Hepatocyte (in vitro differentiated cells): ENCODE results near the gene ZNF48.

Experiments used
- EZH2 ChIP-seq: fragments of 200-600 bp; sonication (generic); IDR thresholded peaks from 2 replicates; pipeline ENCODE4 v1.6.1; 2016; ENCODE audit warnings: antibody characterized with exemption, mild to moderate bottlenecking, borderline replicate concordance
- EZH2phosphoT487 ChIP-seq: fragments of 200-600 bp; sonication (generic); IDR thresholded peaks from one replicate; pipeline ENCODE4 v1.6.1; 2018; ENCODE audit warnings: antibody characterized with exemption, mild to moderate bottlenecking, low read depth, moderate library complexity; ENCODE audit not compliant: unreplicated experiment, severe bottlenecking
- TF ChIP-seq, protein P1 (sequence below): fragments of 200-600 bp; sonication (generic); IDR thresholded peaks from 2 replicates; pipeline ENCODE4 v1.5.1; 2016; ENCODE audit warnings: antibody characterized with exemption, mild to moderate bottlenecking; ENCODE audit not compliant: poor library complexity

DNA sequence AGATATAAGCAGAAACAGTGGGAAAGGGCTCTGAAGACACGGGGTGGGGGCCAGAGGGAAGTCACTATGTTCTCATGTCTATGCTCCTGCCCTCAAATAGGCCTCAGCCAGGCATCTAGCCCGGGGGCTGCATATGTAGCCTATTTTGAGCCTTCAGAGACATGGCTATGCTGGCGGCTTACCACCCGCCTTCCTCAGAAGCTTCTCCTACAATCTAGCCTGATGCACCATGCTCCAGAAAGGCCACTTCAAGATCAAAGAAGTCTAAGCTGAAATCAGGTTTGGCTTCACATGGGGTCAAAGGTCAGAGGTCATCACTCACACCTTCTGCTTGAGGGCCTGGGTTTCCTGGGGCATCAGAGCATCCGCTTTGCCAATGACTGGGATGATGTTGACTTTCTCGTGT is 14.4 kb upstream of the ZNF48 start:
- TF ChIP-seq, protein P1, sequence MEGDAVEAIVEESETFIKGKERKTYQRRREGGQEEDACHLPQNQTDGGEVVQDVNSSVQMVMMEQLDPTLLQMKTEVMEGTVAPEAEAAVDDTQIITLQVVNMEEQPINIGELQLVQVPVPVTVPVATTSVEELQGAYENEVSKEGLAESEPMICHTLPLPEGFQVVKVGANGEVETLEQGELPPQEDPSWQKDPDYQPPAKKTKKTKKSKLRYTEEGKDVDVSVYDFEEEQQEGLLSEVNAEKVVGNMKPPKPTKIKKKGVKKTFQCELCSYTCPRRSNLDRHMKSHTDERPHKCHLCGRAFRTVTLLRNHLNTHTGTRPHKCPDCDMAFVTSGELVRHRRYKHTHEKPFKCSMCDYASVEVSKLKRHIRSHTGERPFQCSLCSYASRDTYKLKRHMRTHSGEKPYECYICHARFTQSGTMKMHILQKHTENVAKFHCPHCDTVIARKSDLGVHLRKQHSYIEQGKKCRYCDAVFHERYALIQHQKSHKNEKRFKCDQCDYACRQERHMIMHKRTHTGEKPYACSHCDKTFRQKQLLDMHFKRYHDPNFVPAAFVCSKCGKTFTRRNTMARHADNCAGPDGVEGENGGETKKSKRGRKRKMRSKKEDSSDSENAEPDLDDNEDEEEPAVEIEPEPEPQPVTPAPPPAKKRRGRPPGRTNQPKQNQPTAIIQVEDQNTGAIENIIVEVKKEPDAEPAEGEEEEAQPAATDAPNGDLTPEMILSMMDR = no peak
- no peak for TF ChIP-seq EZH2
- no peak for TF ChIP-seq EZH2phosphoT487
